A549 (cell line): ENCODE results near the gene TARP.
"Not testable (repeated sequence)": the region's sequence is repeated elsewhere in the genome, so short reads cannot be mapped to it uniquely, and the experiment has no call there.

ENCODE experiments used
- ATAC-seq, 2 experiments: fragments of 200-7000 bp in 1 of 2; fragments of >200 bp in 1 of 2; cut with Nextera tagmentation in 1 of 2; cut with Tn5 transposase in 1 of 2; 3 replicates each; pipeline versions ENCODE4 v1.8.0 to v1.9.1; 2018 to 2020; ENCODE audit warnings: mild to moderate bottlenecking in 1 of 2, moderate library complexity in 1 of 2
- CTCF ChIA-PET: fragments of 300-600 bp; sonication (Branson Sonifier 250); formaldehyde crosslinking; extraction: SDS; loops from one replicate; lab custom pipeline; 2021; ENCODE audit warnings: antibody characterized with exemption, inconsistent platforms; lab: Yijun Ruan, JAX
- POLR2A ChIA-PET: fragments of 350-600 bp; formaldehyde crosslinking; extraction: SDS; loops from one replicate; lab custom pipeline; 2021; ENCODE audit warnings: antibody characterized with exemption, inconsistent platforms; lab: Yijun Ruan, JAX
- DNase-seq, 2 experiments: peaks; one replicate each; pipeline versions ENCODE4 v3.0.0 to v3.0.0-alpha.2; 2011 to 2016; ENCODE audit warnings: low read depth in 1 of 2, low spot score in 1 of 2
- FAIRE-seq: peaks from 2 replicates; lab custom pipeline; 2011; peaks lifted over from hg19 to GRCh38; lab: Jason Lieb, UNC
- H3K27ac ChIP-seq, 2 experiments: fragments of >200 bp; sonication (Bioruptor Twin); formaldehyde crosslinking; 3 replicates each; pipeline ENCODE4 v1.5.1; 2016 to 2017
- H3K4me1 ChIP-seq: fragments of >200 bp; sonication (Bioruptor Twin); formaldehyde crosslinking; 3 replicates; pipeline ENCODE4 v1.6.1; 2016
- H3K4me2 ChIP-seq: fragments of >200 bp; sonication (Bioruptor Twin); formaldehyde crosslinking; 3 replicates; pipeline ENCODE4 v1.6.1; 2016
- H3K4me3 ChIP-seq: fragments of >200 bp; sonication (Bioruptor Twin); formaldehyde crosslinking; 3 replicates; pipeline ENCODE4 v1.5.1; 2016
- H3K9me3 ChIP-seq: fragments of >200 bp; sonication (Bioruptor Twin); formaldehyde crosslinking; 3 replicates; pipeline ENCODE4 v1.6.1; 2016
- BHLHE40 ChIP-seq: IDR thresholded peaks from 2 replicates; pipeline ENCODE4 v1.6.1; 2012; ENCODE audit warnings: low read depth, low read length, inconsistent platforms
- CEBPB ChIP-seq, 2 experiments: fragments of >200 bp in 1 of 2; sonication (Bioruptor Twin) in 1 of 2; formaldehyde crosslinking in 1 of 2; IDR thresholded peaks; 2 replicates each; pipeline ENCODE4 v1.6.1; 2012 to 2016
- EHF ChIP-seq: fragments of 250-450 bp; sonication (Bioruptor Pico); IDR thresholded peaks from 2 replicates; pipeline ENCODE4 v1.5.0; 2020; ENCODE audit warnings: mild to moderate bottlenecking
- EP300 ChIP-seq, 2 experiments: fragments of >200 bp; sonication (Bioruptor Twin); formaldehyde crosslinking; IDR thresholded peaks; 2 replicates in 1 of 2; 3 replicates in 1 of 2; pipeline ENCODE4 v1.6.1; 2016 to 2017
- FOSB ChIP-seq: fragments of 250-450 bp; sonication (Bioruptor Pico); IDR thresholded peaks from 2 replicates; pipeline ENCODE4 v1.5.0; 2020; ENCODE audit warnings: mild to moderate bottlenecking, moderate library complexity
- FOXS1 ChIP-seq: fragments of 250-450 bp; sonication (Bioruptor Pico); IDR thresholded peaks from 2 replicates; pipeline ENCODE4 v1.5.0; 2020; ENCODE audit warnings: mild to moderate bottlenecking, moderate library complexity
- HEYL ChIP-seq: fragments of 250-450 bp; sonication (Bioruptor Pico); IDR thresholded peaks from 2 replicates; pipeline ENCODE4 v1.8.0; 2021; ENCODE audit warnings: mild to moderate bottlenecking, moderate library complexity
- HOXA7 ChIP-seq: fragments of 250-450 bp; sonication (Bioruptor Pico); IDR thresholded peaks from 2 replicates; pipeline ENCODE4 v1.5.0; 2020; ENCODE audit warnings: mild to moderate bottlenecking, moderate library complexity
- HOXB5 ChIP-seq: fragments of 250-450 bp; sonication (Bioruptor Pico); IDR thresholded peaks from 2 replicates; pipeline ENCODE4 v1.5.0; 2020; ENCODE audit warnings: mild to moderate bottlenecking, moderate library complexity
- KDM1A ChIP-seq: fragments of 200-600 bp; sonication (generic); IDR thresholded peaks from 2 replicates; pipeline ENCODE4 v1.6.1; 2016; ENCODE audit warnings: low read depth, mild to moderate bottlenecking
- KDM5A ChIP-seq: fragments of 200-600 bp; sonication (generic); IDR thresholded peaks from 2 replicates; pipeline ENCODE4 v1.6.1; 2016; ENCODE audit warnings: antibody characterized with exemption, mild to moderate bottlenecking
- MAFK ChIP-seq: fragments of 450-650 bp; IDR thresholded peaks from 2 replicates; pipeline ENCODE4 v1.6.1; 2014; ENCODE audit not compliant: partially characterized antibody
- NR3C1 ChIP-seq: fragments of >200 bp; sonication (Bioruptor Twin); formaldehyde crosslinking; IDR thresholded peaks from 3 replicates; pipeline ENCODE4 v1.6.1; 2017
- PHF8 ChIP-seq: fragments of 200-600 bp; sonication (generic); IDR thresholded peaks from 2 replicates; pipeline ENCODE4 v1.6.1; 2016; ENCODE audit warnings: low read depth, mild to moderate bottlenecking, antibody characterized with exemption, moderate library complexity, borderline replicate concordance
- RAD21 ChIP-seq, 2 experiments: fragments of >200 bp in 1 of 2; sonication (Bioruptor Twin) in 1 of 2; formaldehyde crosslinking in 1 of 2; IDR thresholded peaks in 1 of 2; conservative IDR thresholded peaks in 1 of 2; 2 replicates in 1 of 2; 3 replicates in 1 of 2; pipeline ENCODE4 v1.6.1; 2012 to 2018; ENCODE audit warnings: inconsistent platforms in 1 of 2
- RFX5 ChIP-seq: fragments of 450-650 bp; IDR thresholded peaks from 2 replicates; pipeline ENCODE4 v1.7.1; 2014; ENCODE audit warnings: antibody characterized with exemption, mild to moderate bottlenecking, moderate library complexity
- RNF2 ChIP-seq: fragments of 200-600 bp; sonication (generic); IDR thresholded peaks from 2 replicates; pipeline ENCODE4 v1.6.1; 2016; ENCODE audit warnings: low read depth, mild to moderate bottlenecking, antibody characterized with exemption, moderate library complexity, borderline replicate concordance
- SMC3 ChIP-seq: fragments of >200 bp; sonication (Bioruptor Twin); formaldehyde crosslinking; IDR thresholded peaks from 3 replicates; pipeline ENCODE4 v1.6.1; 2018; ENCODE audit warnings: inconsistent platforms
- TP53 ChIP-seq: fragments of 250-450 bp; sonication (Bioruptor Pico); IDR thresholded peaks from 2 replicates; pipeline ENCODE4 v1.5.0; 2021; ENCODE audit warnings: mild to moderate bottlenecking, moderate library complexity
- ZNF302 ChIP-seq: fragments of 250-450 bp; sonication (Bioruptor Pico); IDR thresholded peaks from 2 replicates; pipeline ENCODE4 v1.9.0; 2021; ENCODE audit warnings: inconsistent platforms, mild to moderate bottlenecking, moderate library complexity
- WGBS: methylation state at CpG from one replicate; pipeline ENCODE4 v1.1.6; 2017; ENCODE audit errors: missing lambda C conversion rate; 5-methylcytosine and 5-hydroxymethylcytosine counted together
- TF ChIP-seq, protein P1 (sequence below): fragments of 200-600 bp; sonication (generic); IDR thresholded peaks from 2 replicates; pipeline ENCODE4 v1.6.1; 2016; ENCODE audit warnings: antibody characterized with exemption, mild to moderate bottlenecking, moderate library complexity
- TF ChIP-seq, protein P2 (sequence below): IDR thresholded peaks from 2 replicates; pipeline ENCODE4 v1.6.1; 2012
- TF ChIP-seq, protein P3 (sequence below): IDR thresholded peaks from 2 replicates; pipeline ENCODE4 v1.6.1; 2012

TARP gene

DNA sequence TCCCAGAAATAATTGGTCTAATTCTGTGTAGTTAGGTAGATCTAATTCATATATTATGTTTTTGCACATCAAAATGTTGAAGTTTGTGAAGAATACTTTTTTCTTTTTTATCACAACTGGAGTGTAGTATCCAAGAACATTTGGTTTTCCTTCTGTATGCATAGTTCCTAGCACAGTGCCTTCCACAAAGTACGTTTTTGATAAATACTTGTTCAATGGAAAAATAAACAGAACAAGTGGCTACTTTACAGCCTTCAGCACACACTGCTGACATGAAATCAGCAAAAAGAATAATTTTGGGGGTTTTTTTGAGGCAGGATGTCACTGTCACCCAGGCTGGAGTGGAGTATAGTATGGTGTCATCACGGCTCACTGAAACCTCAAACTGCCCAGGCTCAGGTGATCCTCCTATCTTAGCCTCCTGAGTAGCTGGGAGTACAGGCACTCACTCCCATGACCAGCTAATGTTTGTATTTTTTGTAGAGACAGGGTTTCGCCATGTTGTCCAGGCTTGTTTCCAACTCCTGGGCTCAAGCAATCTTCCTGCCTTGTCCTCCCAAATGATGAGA is 27.9 kb downstream of the TARP start:
- no peak for DNase-seq
- CTCF ChIA-PET, result no interaction called here
- Histone ChIP-seq H3K4me3 (no peak overlapping the region), H3K4me1 (no peaks in the 10 kb centered on the region), H3K4me2 (no peak overlapping the region), H3K9me3 (no peaks in the 10 kb centered on the region), H3K27ac (no peak overlapping the region)
- 58% methylated on average over 3 of the region's 3 CpGs for WGBS
- POLR2A ChIA-PET, result no interaction called here
- TF ChIP-seq RAD21 (conservative IDR thresholded peaks at IDR 0.05 in 1 of 2, IDR thresholded peaks at IDR 0.05 in 1 of 2), result no peak
- no peak for TF ChIP-seq RFX5
- TF ChIP-seq RNF2, result no peak
- no peak for FAIRE-seq
- no peak for ATAC-seq

DNA sequence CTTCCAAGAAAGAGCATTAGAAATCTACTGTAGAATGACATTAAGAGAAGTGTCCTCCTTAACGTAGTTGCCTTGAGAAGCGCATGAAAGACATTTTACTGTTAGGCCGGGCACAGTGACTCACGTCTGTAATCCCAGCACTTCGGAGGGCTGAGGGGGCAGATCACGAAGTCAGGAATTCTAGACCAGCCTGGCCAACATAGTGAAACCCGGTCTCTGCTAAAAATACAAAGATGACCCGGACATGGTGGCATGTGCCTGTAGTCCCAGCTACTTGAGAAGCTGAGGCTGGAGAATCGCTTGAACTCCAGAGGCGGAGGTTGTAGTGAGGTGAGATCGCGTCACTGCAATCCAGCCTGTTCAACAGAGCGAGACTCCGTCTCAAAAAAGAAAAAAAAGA is 28.9 kb downstream of the TARP start:
- CTCF ChIA-PET, result no interaction called here
- POLR2A ChIA-PET, result no interaction called here
- Histone ChIP-seq H3K4me1 (no peaks in the 10 kb centered on the region), H3K9me3 (no peaks in the 10 kb centered on the region), H3K27ac (no peak overlapping the region), H3K4me3 (no peak overlapping the region), H3K4me2 (no peak overlapping the region)
- WGBS, result 79% methylated on average over 14 of the region's 14 CpGs
- FAIRE-seq (no peak), DNase-seq (no peak), ATAC-seq (no peak)
- no peak for TF ChIP-seq HOXA7 (CRISPR knock-in tag)
- TF ChIP-seq, protein P1, sequence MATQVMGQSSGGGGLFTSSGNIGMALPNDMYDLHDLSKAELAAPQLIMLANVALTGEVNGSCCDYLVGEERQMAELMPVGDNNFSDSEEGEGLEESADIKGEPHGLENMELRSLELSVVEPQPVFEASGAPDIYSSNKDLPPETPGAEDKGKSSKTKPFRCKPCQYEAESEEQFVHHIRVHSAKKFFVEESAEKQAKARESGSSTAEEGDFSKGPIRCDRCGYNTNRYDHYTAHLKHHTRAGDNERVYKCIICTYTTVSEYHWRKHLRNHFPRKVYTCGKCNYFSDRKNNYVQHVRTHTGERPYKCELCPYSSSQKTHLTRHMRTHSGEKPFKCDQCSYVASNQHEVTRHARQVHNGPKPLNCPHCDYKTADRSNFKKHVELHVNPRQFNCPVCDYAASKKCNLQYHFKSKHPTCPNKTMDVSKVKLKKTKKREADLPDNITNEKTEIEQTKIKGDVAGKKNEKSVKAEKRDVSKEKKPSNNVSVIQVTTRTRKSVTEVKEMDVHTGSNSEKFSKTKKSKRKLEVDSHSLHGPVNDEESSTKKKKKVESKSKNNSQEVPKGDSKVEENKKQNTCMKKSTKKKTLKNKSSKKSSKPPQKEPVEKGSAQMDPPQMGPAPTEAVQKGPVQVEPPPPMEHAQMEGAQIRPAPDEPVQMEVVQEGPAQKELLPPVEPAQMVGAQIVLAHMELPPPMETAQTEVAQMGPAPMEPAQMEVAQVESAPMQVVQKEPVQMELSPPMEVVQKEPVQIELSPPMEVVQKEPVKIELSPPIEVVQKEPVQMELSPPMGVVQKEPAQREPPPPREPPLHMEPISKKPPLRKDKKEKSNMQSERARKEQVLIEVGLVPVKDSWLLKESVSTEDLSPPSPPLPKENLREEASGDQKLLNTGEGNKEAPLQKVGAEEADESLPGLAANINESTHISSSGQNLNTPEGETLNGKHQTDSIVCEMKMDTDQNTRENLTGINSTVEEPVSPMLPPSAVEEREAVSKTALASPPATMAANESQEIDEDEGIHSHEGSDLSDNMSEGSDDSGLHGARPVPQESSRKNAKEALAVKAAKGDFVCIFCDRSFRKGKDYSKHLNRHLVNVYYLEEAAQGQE, result no peak
- no peak for TF ChIP-seq TP53 (CRISPR knock-in tag)
- no peak for TF ChIP-seq PHF8
- no peak for TF ChIP-seq HEYL
- no peak for TF ChIP-seq FOSB (CRISPR knock-in tag)
- TF ChIP-seq KDM1A, result no peak
- TF ChIP-seq, protein P2, sequence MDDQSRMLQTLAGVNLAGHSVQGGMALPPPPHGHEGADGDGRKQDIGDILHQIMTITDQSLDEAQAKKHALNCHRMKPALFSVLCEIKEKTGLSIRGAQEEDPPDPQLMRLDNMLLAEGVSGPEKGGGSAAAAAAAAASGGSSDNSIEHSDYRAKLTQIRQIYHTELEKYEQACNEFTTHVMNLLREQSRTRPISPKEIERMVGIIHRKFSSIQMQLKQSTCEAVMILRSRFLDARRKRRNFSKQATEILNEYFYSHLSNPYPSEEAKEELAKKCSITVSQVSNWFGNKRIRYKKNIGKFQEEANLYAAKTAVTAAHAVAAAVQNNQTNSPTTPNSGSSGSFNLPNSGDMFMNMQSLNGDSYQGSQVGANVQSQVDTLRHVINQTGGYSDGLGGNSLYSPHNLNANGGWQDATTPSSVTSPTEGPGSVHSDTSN, result no peak
- no peak for TF ChIP-seq HOXB5 (CRISPR knock-in tag)
- no peak for TF ChIP-seq BHLHE40
- TF ChIP-seq FOXS1, result no peak
- no peak for TF ChIP-seq EHF (CRISPR knock-in tag)
- TF ChIP-seq, protein P3, sequence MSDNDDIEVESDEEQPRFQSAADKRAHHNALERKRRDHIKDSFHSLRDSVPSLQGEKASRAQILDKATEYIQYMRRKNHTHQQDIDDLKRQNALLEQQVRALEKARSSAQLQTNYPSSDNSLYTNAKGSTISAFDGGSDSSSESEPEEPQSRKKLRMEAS, result no peak
- TF ChIP-seq CEBPB (IDR thresholded peaks at IDR 0.05), result no peak
- TF ChIP-seq ZNF302, result no peak
- no peak for TF ChIP-seq EP300 (IDR thresholded peaks at IDR 0.05)
- no peak for TF ChIP-seq NR3C1
- TF ChIP-seq SMC3, result no peak
- no peak for TF ChIP-seq KDM5A

DNA sequence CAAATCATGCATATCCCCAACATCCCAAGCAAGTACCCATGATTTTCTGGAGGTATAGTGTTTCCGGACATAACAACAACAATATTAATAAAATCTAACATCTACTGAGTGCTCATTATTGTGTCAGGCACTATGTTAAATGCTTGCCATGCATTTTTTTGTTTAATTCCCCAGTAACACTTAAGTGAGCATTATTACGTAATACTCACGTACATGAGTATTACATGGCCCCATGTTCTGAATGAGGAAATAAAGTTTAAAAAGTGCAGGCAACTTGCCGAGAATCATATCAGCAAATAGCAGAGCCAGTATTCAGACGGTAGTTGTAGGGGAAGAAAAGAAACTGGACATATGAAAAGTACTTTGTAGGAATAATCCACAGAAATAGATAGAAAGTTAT is 30.1 kb downstream of the TARP start:
- TF ChIP-seq CEBPB (IDR thresholded peaks at IDR 0.05) (peak in 1 of 2 experiments; percentile 34; a peak in 2 of 4 replicates), MAFK (peak; percentile 59)
- 73% methylated on average over 5 of the region's 5 CpGs for WGBS
- H3K4me1 ChIP-seq, H3K27ac ChIP-seq, ATAC-seq, H3K4me3 ChIP-seq, DNase-seq, POLR2A ChIA-PET, H3K9me3 ChIP-seq, H3K4me2 ChIP-seq, FAIRE-seq, CTCF ChIA-PET: not testable (repeated sequence)
